ENCODE results near the gene ZNF420.
"Not testable (repeated sequence)": the region's sequence is repeated elsewhere in the genome, so short reads cannot be mapped to it uniquely, and the experiment has no call there.

Gene ZNF420

DNA sequence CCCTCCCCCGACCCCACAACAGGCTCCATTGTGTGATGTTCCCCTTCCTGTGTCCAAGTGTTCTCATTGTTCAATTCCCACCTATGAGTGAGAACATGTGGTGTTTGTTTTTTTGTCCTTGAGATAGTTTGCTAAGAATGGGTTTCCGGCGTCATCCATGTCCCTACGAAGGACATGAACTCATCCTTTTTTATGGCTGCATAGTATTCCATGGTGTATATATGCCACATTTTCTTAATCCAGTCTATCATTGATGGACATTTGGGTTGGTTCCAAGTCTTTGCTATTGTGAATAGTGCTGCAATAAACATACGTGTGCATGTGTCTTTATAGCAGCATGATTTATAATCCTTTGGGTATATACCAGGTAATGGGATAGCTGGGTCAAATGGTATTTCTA, 25.9 kb downstream of the ZNF420 start:
- H2BK120ac ChIP-seq (ENCODE audit: insufficient read depth, low read length, poor library complexity); H3K4me2 ChIP-seq (ENCODE audit: low read length); H2AK5ac ChIP-seq (ENCODE audit: low read length); H2BK12ac ChIP-seq (ENCODE audit: low read length); H2BK5ac ChIP-seq (ENCODE audit: low read depth, low read length, poor library complexity); H3K18ac ChIP-seq (ENCODE audit: low read length); DNase-seq; H4K8ac ChIP-seq (ENCODE audit: low read depth, low read length); H3K4ac ChIP-seq (ENCODE audit: low read depth, low read length); H3K9ac ChIP-seq (ENCODE audit: low read length); H4K12ac ChIP-seq (ENCODE audit: low read depth, low read length); H3K4me3 ChIP-seq (ENCODE audit: low read depth, low read length); H3K14ac ChIP-seq (ENCODE audit: low read length); H3K79me2 ChIP-seq (ENCODE audit: control insufficient read depth, insufficient read depth, low read length, poor library complexity); H3K27me3 ChIP-seq (ENCODE audit: insufficient read depth, low read length); H3K23ac ChIP-seq (ENCODE audit: low read length); H3K4me1 ChIP-seq (ENCODE audit: control insufficient read depth in 1 of 2, insufficient read depth in 2 of 2, low read length in 2 of 2); H3K79me1 ChIP-seq (ENCODE audit: low read length); H4K91ac ChIP-seq (ENCODE audit: low read depth, low read length); H3K27ac ChIP-seq (ENCODE audit: low read depth, low read length); H2AFZ ChIP-seq (ENCODE audit: insufficient read depth, low read length, poor library complexity): not testable (repeated sequence)
- H3K9me3 ChIP-seq (ENCODE audit: insufficient read depth, low read depth, low read length), result peaks cover 15% of the 10 kb centered on the region
- peaks cover 15 to 16% of the 10 kb centered on the region in 2 experiments for H3K36me3 ChIP-seq (ENCODE audit: control insufficient read depth in 1 of 2, insufficient read depth in 2 of 2, low read length in 2 of 2)
- no CpG with 5 or more reads among the region's 5 CpGs for WGBS (ENCODE audit: extremely low coverage, insufficient coverage, insufficient read length)

DNA sequence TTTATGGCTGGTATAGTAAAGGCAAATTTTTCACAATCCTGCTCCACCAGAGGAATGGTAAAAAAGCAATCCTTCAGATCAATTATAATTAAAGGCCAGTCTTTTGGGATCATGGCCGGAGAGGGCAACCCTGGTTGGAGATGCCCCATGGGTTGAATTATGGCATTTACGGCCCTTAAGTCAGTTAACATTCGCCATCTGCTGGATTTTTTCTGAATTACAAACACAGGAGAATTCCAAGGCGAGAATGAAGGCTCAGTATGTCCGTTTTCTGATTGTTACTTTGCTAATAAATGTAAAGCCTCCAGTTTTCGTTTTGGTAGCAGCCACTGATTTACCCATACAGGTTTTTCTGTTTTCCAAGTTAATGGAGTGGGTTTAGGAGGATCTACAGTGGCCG, 33.5 kb downstream of the ZNF420 start:
- H3K79me1 ChIP-seq (ENCODE audit: low read length); H3K27ac ChIP-seq (ENCODE audit: low read depth, low read length); H4K8ac ChIP-seq (ENCODE audit: low read depth, low read length); H4K91ac ChIP-seq (ENCODE audit: low read depth, low read length); H2BK120ac ChIP-seq (ENCODE audit: insufficient read depth, low read length, poor library complexity); H3K27me3 ChIP-seq (ENCODE audit: insufficient read depth, low read length); H4K12ac ChIP-seq (ENCODE audit: low read depth, low read length); H3K9ac ChIP-seq (ENCODE audit: low read length); H2AK5ac ChIP-seq (ENCODE audit: low read length); H3K18ac ChIP-seq (ENCODE audit: low read length); H3K23ac ChIP-seq (ENCODE audit: low read length); H3K4me2 ChIP-seq (ENCODE audit: low read length); H3K4ac ChIP-seq (ENCODE audit: low read depth, low read length); H3K79me2 ChIP-seq (ENCODE audit: control insufficient read depth, insufficient read depth, low read length, poor library complexity); H2BK5ac ChIP-seq (ENCODE audit: low read depth, low read length, poor library complexity); H3K4me1 ChIP-seq (ENCODE audit: control insufficient read depth in 1 of 2, insufficient read depth in 2 of 2, low read length in 2 of 2); H3K14ac ChIP-seq (ENCODE audit: low read length); H2BK12ac ChIP-seq (ENCODE audit: low read length); H2AFZ ChIP-seq (ENCODE audit: insufficient read depth, low read length, poor library complexity); H3K4me3 ChIP-seq (ENCODE audit: low read depth, low read length): not testable (repeated sequence)
- Histone ChIP-seq H3K9me3 (ENCODE audit: insufficient read depth, low read depth, low read length) (peaks cover 12% of the 10 kb centered on the region), H3K36me3 (ENCODE audit: control insufficient read depth in 1 of 2, insufficient read depth in 2 of 2, low read length in 2 of 2) (peaks cover 10% of the 10 kb centered on the region in 2 experiments)
- WGBS (ENCODE audit: extremely low coverage, insufficient coverage, insufficient read length), result no CpG with 5 or more reads among the region's 7 CpGs
- peak; percentile 4 to 78 for DNase-seq

DNA sequence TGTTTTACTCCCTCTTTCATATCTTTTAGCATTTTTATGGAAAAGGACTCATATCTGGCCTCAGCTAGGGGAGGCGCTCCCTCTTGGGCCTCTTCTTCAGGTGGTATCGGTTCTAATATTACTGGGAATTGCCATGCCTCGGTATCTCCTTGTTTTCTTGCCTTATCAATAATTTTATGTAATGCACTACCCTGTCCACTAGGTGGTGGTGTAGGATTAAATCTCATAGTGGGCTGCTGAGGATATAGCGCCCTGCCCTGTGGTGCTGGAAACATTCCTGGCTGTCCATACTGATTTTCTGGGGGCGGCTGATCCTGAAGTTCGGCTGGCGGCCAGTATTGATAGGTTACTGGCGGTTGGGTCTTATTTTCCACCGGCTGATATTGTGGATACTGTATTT, 35.8 kb downstream of the ZNF420 start:
- Histone ChIP-seq H3K27ac (ENCODE audit: low read depth, low read length) (no peak overlapping the region), H3K36me3 (ENCODE audit: control insufficient read depth in 1 of 2, insufficient read depth in 2 of 2, low read length in 2 of 2) (peaks cover 8 to 10% of the 10 kb centered on the region in 2 experiments), H3K9ac (ENCODE audit: low read length) (no peak overlapping the region), H3K23ac (ENCODE audit: low read length) (no peak overlapping the region), H2AFZ (ENCODE audit: insufficient read depth, low read length, poor library complexity) (no peak overlapping the region), H4K8ac (ENCODE audit: low read depth, low read length) (no peak overlapping the region), H3K18ac (ENCODE audit: low read length) (no peak overlapping the region), H3K27me3 (ENCODE audit: insufficient read depth, low read length) (no peaks in the 10 kb centered on the region), H3K4me2 (ENCODE audit: low read length) (no peak overlapping the region), H3K4ac (ENCODE audit: low read depth, low read length) (no peak overlapping the region), H3K79me2 (ENCODE audit: control insufficient read depth, insufficient read depth, low read length, poor library complexity) (no peaks in the 10 kb centered on the region), H3K14ac (ENCODE audit: low read length) (no peak overlapping the region), H2BK120ac (ENCODE audit: insufficient read depth, low read length, poor library complexity) (no peak overlapping the region), H4K12ac (ENCODE audit: low read depth, low read length) (no peak overlapping the region), H3K4me3 (ENCODE audit: low read depth, low read length) (no peak overlapping the region), H2AK5ac (ENCODE audit: low read length) (no peak overlapping the region), H3K79me1 (ENCODE audit: low read length) (no peaks in the 10 kb centered on the region), H4K91ac (ENCODE audit: low read depth, low read length) (no peak overlapping the region), H2BK5ac (ENCODE audit: low read depth, low read length, poor library complexity) (no peak overlapping the region), H3K4me1 (ENCODE audit: control insufficient read depth in 1 of 2, insufficient read depth in 2 of 2, low read length in 2 of 2) (no peaks in the 10 kb centered on the region), H2BK12ac (ENCODE audit: low read length) (no peak overlapping the region), H3K9me3 (ENCODE audit: insufficient read depth, low read depth, low read length) (peaks cover 12% of the 10 kb centered on the region)
- DNase-seq, result peak in 1 of 2 donors; percentile 6
- WGBS (ENCODE audit: extremely low coverage, insufficient coverage, insufficient read length), result no CpG with 5 or more reads among the region's 9 CpGs

DNA sequence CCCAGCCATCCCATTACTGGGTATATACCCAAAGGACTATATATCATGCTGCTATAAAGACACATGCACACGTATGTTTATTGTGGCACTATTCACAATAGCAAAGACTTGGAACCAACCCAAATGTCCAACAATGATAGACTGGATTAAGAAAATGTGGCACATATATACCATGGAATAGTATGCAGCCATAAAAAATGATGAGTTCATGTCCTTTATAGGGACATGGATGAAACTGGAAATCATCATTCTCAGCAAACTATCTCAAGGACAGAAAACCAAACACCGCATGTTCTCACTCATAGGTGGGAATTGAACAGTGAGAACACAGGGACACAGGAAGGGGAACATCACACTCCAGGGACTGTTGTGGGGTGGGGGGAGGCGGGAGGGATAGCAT, 43.9 kb downstream of the ZNF420 start:
- DNase-seq; H3K27me3 ChIP-seq (ENCODE audit: insufficient read depth, low read length); H3K9me3 ChIP-seq (ENCODE audit: insufficient read depth, low read depth, low read length); H3K4ac ChIP-seq (ENCODE audit: low read depth, low read length); H4K12ac ChIP-seq (ENCODE audit: low read depth, low read length); H2AFZ ChIP-seq (ENCODE audit: insufficient read depth, low read length, poor library complexity); H3K4me1 ChIP-seq (ENCODE audit: control insufficient read depth in 1 of 2, insufficient read depth in 2 of 2, low read length in 2 of 2); H3K79me1 ChIP-seq (ENCODE audit: low read length); H2BK5ac ChIP-seq (ENCODE audit: low read depth, low read length, poor library complexity); H3K14ac ChIP-seq (ENCODE audit: low read length); H3K18ac ChIP-seq (ENCODE audit: low read length); H3K9ac ChIP-seq (ENCODE audit: low read length); H2BK12ac ChIP-seq (ENCODE audit: low read length); H3K79me2 ChIP-seq (ENCODE audit: control insufficient read depth, insufficient read depth, low read length, poor library complexity); H4K91ac ChIP-seq (ENCODE audit: low read depth, low read length); H2BK120ac ChIP-seq (ENCODE audit: insufficient read depth, low read length, poor library complexity); H3K4me3 ChIP-seq (ENCODE audit: low read depth, low read length); H3K36me3 ChIP-seq (ENCODE audit: control insufficient read depth in 1 of 2, insufficient read depth in 2 of 2, low read length in 2 of 2); H3K27ac ChIP-seq (ENCODE audit: low read depth, low read length); H3K4me2 ChIP-seq (ENCODE audit: low read length); H4K8ac ChIP-seq (ENCODE audit: low read depth, low read length); H3K23ac ChIP-seq (ENCODE audit: low read length); H2AK5ac ChIP-seq (ENCODE audit: low read length): not testable (repeated sequence)
- no CpG with 5 or more reads among the region's 3 CpGs for WGBS (ENCODE audit: extremely low coverage, insufficient coverage, insufficient read length)
